Spinal cord (tissue), 10 donors: ENCODE data around the gene LRCH4. TPM values are rescaled to one million over a fixed set of nuclear protein-coding genes. Genes with fewer than 3 reads are reported as not detected.
A peak's percentile ranks its signal among the peaks of the same experiment; 100 is the strongest.

ENCODE experiments used
- DNase-seq, 6 donors: peaks; one replicate each; pipeline versions ENCODE4 v3.0.0 to v3.0.0-alpha.2; 2013 to 2015; ENCODE audit warnings: low spot score in 6 of 6, low read depth in 4 of 6
- H3K27ac ChIP-seq: one replicate; pipeline ENCODE4 v1.5.1; 2013; ENCODE audit warnings: low read depth, low read length, control low read depth
- H3K27me3 ChIP-seq: one replicate; pipeline ENCODE4 v1.6.1; 2013; ENCODE audit warnings: low read length; ENCODE audit not compliant: control insufficient read depth, insufficient read depth
- H3K36me3 ChIP-seq: one replicate; pipeline ENCODE4 v1.6.1; 2013; ENCODE audit warnings: low read length; ENCODE audit not compliant: control insufficient read depth, insufficient read depth
- H3K4me1 ChIP-seq: one replicate; pipeline ENCODE4 v1.6.1; 2013; ENCODE audit warnings: low read length; ENCODE audit not compliant: control insufficient read depth, insufficient read depth
- H3K4me3 ChIP-seq: one replicate; pipeline ENCODE4 v1.5.1; 2013; ENCODE audit warnings: low read depth, low read length, control low read depth
- H3K9me3 ChIP-seq: one replicate; pipeline ENCODE4 v1.6.1; 2013; ENCODE audit warnings: low read length; ENCODE audit not compliant: control insufficient read depth, insufficient read depth
- WGBS: methylation state at CpG from one replicate; pipeline ENCODE4 v1.1.5; 2013; ENCODE audit warnings: missing lambda C conversion rate; ENCODE audit not compliant: insufficient coverage; 5-methylcytosine and 5-hydroxymethylcytosine counted together
- polyA plus RNA-seq, 2 donors: library from polyadenylated mRNA; unstranded; fragments of 120-200 nt; gene quantifications; one replicate each; pipeline ENCODE4 v1.2.1, GENCODE V29; 2013; ENCODE audit not compliant: insufficient read length in 2 of 2
- total RNA-seq, 2 donors: library from RNA; depleted of rRNA in 1 of 2; stranded (reverse); fragments of 120-200 nt in 1 of 2; fragments of >200 nt in 1 of 2; gene quantifications; one replicate each; pipeline versions ENCODE4 v1.2.3 to v1.2.4, GENCODE V29; 2013 to 2014
- donor health status: healthy.

Gene LRCH4
- total and polyA plus RNA-seq, 4 donors: 9.6 to 61.3 (median 29.1) TPM

- Histone ChIP-seq H3K27ac (no peak overlapping the region), H3K4me3 (peak overlapping the region; percentile 96), H3K27me3 (no peaks in the 10 kb centered on the region), H3K36me3 (peaks cover 57% of the 10 kb centered on the region), H3K9me3 (no peaks in the 10 kb centered on the region), H3K4me1 (peaks cover 41% of the 10 kb centered on the region)
- DNase-seq: no peak
- WGBS: 57% methylated on average over 16 of the region's 23 CpGs
Observed at GRCh38 chr7:100583132-100584053, 2.5 kb downstream of the LRCH4 start.

DNA sequence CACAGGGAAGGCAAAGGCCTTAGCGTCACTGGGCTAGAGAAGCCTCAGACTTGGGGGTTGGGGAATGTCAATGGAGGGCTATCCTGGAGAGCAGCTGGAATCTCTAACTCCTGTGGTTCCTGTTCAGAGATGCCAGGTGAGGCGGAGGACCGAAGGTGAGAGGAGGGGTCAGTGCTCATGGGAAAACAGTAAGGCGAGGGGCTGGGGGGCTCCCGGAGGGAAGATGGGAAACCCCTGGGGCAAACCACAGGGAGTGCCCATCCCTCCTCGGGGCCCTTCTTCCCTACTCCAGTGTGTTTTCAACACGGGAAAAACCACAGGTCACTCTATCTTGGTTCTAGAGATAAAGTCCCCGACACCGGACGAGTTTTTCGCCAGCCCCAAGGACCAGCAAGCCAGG lies 3.3 kb downstream of the LRCH4 start:
- H3K27me3 ChIP-seq: no peaks in the 10 kb centered on the region
- peaks cover 65% of the 10 kb centered on the region for H3K36me3 ChIP-seq
- H3K27ac ChIP-seq: no peak overlapping the region
- H3K4me1 ChIP-seq: peaks cover 41% of the 10 kb centered on the region
- H3K4me3 ChIP-seq: no peak overlapping the region
- 87% methylated on average over 11 of the region's 11 CpGs for WGBS
- H3K9me3 ChIP-seq: no peaks in the 10 kb centered on the region
- DNase-seq: no peak

DNA sequence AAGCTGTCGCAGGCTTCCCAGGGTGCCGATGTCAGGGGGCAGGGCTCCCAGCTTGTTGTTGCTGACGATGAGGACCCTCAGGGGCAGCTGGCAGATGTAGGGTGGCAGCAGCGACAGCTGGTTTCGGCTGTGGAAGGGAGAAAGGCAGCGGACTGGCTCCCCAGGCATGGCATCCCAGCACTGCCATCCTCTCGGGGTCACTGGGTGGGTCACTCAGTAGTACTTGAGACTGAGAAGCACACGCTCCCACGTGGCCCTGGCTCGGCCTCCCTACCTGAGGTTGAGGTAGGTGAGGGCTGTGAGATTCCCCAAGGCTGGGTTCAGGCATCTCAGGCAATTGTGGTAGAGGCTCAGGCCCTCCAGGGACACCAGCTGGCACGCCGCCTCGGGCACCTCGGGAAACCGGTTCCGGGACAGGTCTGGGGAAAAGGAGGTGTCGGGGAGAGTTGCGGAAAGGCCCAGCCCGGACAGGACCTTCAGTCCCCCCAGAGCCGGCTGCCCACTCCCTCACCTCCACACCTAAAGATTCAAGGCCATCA lies 3.8 kb downstream of the LRCH4 start:
- Histone ChIP-seq H3K9me3 (no peaks in the 10 kb centered on the region), H3K4me1 (peaks cover 39% of the 10 kb centered on the region), H3K4me3 (no peak overlapping the region), H3K27ac (no peak overlapping the region), H3K36me3 (peaks cover 70% of the 10 kb centered on the region), H3K27me3 (no peaks in the 10 kb centered on the region)
- 95% methylated on average over 10 of the region's 20 CpGs for WGBS
- DNase-seq: no peak

- 92% methylated on average over 9 of the region's 11 CpGs for WGBS
- Histone ChIP-seq H3K36me3 (peaks cover 85% of the 10 kb centered on the region), H3K9me3 (no peaks in the 10 kb centered on the region), H3K27me3 (no peaks in the 10 kb centered on the region), H3K4me3 (no peak overlapping the region), H3K4me1 (peaks cover 35% of the 10 kb centered on the region), H3K27ac (no peak overlapping the region)
- DNase-seq: no peak
Observed at GRCh38 chr7:100580466-100581283, 5.3 kb downstream of the LRCH4 start.

- Histone ChIP-seq H3K4me1 (peaks cover 14% of the 10 kb centered on the region), H3K9me3 (no peaks in the 10 kb centered on the region), H3K27me3 (no peaks in the 10 kb centered on the region), H3K27ac (no peak overlapping the region), H3K36me3 (peaks cover 98% of the 10 kb centered on the region), H3K4me3 (no peak overlapping the region)
- DNase-seq: no peak
- WGBS: 96% methylated on average over 27 of the region's 28 CpGs
Observed at GRCh38 chr7:100578246-100579183, 7.4 kb downstream of the LRCH4 start.

DNA sequence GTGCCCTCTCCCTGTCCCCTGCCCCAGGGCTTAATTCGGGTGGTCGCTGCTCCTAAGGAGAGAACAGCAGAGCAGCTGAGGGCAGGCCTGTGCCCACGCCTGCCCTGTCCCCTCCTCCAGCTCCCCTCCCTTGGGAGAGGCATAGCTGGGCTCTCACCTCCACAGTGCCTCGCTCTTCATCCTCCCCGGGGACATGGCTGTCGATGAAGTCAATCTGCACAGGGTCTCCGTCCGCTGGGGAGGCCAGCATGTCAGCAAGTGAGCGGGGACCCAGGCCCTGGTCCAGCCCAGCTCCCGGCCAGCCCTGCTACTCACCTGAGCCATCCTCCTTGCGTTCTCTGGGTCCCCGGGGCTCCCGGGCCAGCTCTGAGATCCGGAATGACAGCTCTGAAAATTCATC lies 8.4 kb downstream of the LRCH4 start:
- DNase-seq: no peak
- WGBS: 95% methylated on average over 13 of the region's 14 CpGs
- no peak overlapping the region for H3K4me3 ChIP-seq
- H3K27ac ChIP-seq: no peak overlapping the region
- no peaks in the 10 kb centered on the region for H3K9me3 ChIP-seq
- no peaks in the 10 kb centered on the region for H3K27me3 ChIP-seq
- peaks cover 4% of the 10 kb centered on the region for H3K4me1 ChIP-seq
- H3K36me3 ChIP-seq: peaks cover 98% of the 10 kb centered on the region

DNA sequence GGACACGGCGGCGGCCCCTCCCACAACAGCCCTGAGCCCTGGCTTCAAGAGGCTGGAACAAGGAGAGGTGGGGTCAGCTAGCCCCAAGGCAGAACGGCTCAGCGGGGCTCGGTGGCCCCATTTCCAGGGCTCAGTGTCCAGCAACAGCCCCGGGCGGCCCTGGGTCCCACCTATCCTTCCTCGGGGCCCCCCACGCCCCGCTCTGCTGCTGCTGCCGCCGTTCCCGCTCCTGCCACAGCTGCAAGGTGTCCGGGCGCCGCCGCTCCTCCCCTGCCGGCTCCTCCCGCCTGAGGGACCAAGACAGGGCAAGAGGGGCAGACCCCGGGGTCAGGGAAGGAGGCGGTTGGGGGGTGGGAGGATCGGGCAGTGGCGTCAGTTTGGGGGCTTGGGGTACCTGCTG lies 8.8 kb downstream of the LRCH4 start:
- Histone ChIP-seq H3K4me3 (no peak overlapping the region), H3K27me3 (no peaks in the 10 kb centered on the region), H3K27ac (no peak overlapping the region), H3K36me3 (peaks cover 98% of the 10 kb centered on the region), H3K4me1 (no peaks in the 10 kb centered on the region), H3K9me3 (no peaks in the 10 kb centered on the region)
- DNase-seq: no peak
- 89% methylated on average over 19 of the region's 24 CpGs for WGBS

GRCh38 chr7:100576384-100576993 lies 9.4 kb downstream of the LRCH4 start:
- H3K9me3 ChIP-seq: no peaks in the 10 kb centered on the region
- H3K36me3 ChIP-seq: peaks cover 92% of the 10 kb centered on the region
- H3K4me1 ChIP-seq: peaks cover under 1% of the 10 kb centered on the region
- H3K4me3 ChIP-seq: no peak overlapping the region
- WGBS: 95% methylated on average over 12 of the region's 13 CpGs
- H3K27me3 ChIP-seq: peaks cover under 1% of the 10 kb centered on the region
- H3K27ac ChIP-seq: no peak overlapping the region
- no peak for DNase-seq
